ENCODE results near the gene HLA-F. TPM values are rescaled to one million over a fixed set of nuclear protein-coding genes. Genes with fewer than 3 reads are reported as not detected.

Gene HLA-F
- total RNA-seq, 1 experiment from 2014 or later, result 3.8 TPM

- H3K36me3 ChIP-seq (replicated peaks; ENCODE audit: control insufficient read depth, insufficient read depth, low read length), result no peaks in the 10 kb centered on the region
- no peak for DNase-seq
- H3K4me3 ChIP-seq (ENCODE audit: insufficient read depth, low read depth, low read length), result no peak overlapping the region
- H3K27me3 ChIP-seq (ENCODE audit: control insufficient read depth, insufficient read depth, low read length), result peaks cover 20% of the 10 kb centered on the region
These were observed 6.6 kb downstream of the HLA-F start for GRCh38 chr6:29729774-29730328.

DNA sequence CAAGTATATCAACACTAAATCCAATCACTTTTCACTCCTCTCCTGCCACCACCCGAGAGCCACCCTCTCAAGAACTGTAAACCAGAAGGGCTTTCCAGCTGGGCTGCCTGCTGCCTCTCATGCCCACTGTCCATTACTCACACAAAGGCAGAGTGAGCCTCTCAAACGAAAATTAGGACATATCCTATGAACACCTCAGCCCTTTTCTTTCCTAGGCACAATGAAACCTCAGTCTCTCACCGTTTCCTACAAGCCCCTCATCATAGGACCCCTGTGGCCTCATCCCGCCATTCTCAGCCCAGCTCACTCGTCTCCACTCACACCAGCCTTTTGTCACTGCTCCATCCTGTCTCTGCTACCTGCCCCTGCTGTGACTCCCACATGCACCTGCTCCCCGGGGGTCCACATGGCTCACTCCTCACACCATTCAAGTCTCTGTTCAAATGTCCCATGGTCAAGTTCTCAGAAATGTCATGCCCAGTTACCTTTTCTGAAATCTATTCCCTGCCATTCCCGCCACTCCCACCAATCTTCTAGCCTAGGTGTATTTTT lies 7.4 kb downstream of the HLA-F start:
- Histone ChIP-seq H3K4me3 (ENCODE audit: insufficient read depth, low read depth, low read length) (no peak overlapping the region), H3K27me3 (ENCODE audit: control insufficient read depth, insufficient read depth, low read length) (peaks cover 12% of the 10 kb centered on the region), H3K36me3 (replicated peaks; ENCODE audit: control insufficient read depth, insufficient read depth, low read length) (no peaks in the 10 kb centered on the region)
- DNase-seq, result no peak

DNA sequence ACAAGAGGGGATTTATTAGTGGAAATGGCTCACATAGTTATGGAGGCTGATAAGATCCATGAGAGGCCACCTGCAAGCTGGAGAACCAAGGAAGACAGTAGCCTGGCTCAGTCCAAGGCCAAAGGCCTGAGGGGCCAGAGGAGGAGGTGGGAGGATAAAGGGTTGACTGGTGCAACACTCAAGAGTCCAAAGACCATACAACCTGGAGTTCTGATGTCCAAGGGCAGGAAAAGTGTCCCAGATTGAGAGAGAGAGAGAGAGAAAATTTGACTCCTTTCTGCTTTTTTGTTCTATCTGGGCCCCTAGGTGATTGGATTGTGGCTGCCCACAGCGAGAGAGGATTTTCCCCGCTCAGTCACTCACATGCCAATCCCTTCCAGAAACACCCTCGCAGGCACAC lies 8.0 kb downstream of the HLA-F start:
- H3K27me3 ChIP-seq (ENCODE audit: control insufficient read depth, insufficient read depth, low read length), result peaks cover 7% of the 10 kb centered on the region; the same call in 1 of the 2 replicates
- no peaks in the 10 kb centered on the region for H3K36me3 ChIP-seq (replicated peaks; ENCODE audit: control insufficient read depth, insufficient read depth, low read length)
- no peak overlapping the region for H3K4me3 ChIP-seq (ENCODE audit: insufficient read depth, low read depth, low read length)
- DNase-seq, result no peak

DNA sequence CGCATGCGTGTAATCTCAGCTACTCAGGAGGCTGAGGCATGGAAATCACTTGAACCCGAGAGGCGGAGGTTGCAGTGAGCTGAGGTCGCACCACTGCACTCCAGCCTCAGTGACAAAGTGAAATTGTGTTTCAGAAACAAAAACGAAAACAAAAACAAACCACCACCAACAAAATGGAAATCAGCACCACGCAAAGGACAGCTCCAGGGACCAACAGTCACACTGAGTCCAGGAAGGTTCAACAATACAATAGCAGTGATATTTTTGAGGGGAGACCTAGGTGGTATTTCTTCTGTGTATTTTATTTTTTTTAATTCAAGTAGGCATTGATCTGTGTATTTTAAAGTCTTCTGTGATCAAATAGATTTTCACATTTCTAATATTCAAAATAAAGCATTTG lies 9.8 kb downstream of the HLA-F start:
- DNase-seq, result no peak
- Histone ChIP-seq H3K4me3 (ENCODE audit: insufficient read depth, low read depth, low read length) (no peak overlapping the region), H3K27me3 (ENCODE audit: control insufficient read depth, insufficient read depth, low read length) (peaks cover 1% of the 10 kb centered on the region; the same call in 1 of the 2 replicates), H3K36me3 (replicated peaks; ENCODE audit: control insufficient read depth, insufficient read depth, low read length) (no peaks in the 10 kb centered on the region)

DNA sequence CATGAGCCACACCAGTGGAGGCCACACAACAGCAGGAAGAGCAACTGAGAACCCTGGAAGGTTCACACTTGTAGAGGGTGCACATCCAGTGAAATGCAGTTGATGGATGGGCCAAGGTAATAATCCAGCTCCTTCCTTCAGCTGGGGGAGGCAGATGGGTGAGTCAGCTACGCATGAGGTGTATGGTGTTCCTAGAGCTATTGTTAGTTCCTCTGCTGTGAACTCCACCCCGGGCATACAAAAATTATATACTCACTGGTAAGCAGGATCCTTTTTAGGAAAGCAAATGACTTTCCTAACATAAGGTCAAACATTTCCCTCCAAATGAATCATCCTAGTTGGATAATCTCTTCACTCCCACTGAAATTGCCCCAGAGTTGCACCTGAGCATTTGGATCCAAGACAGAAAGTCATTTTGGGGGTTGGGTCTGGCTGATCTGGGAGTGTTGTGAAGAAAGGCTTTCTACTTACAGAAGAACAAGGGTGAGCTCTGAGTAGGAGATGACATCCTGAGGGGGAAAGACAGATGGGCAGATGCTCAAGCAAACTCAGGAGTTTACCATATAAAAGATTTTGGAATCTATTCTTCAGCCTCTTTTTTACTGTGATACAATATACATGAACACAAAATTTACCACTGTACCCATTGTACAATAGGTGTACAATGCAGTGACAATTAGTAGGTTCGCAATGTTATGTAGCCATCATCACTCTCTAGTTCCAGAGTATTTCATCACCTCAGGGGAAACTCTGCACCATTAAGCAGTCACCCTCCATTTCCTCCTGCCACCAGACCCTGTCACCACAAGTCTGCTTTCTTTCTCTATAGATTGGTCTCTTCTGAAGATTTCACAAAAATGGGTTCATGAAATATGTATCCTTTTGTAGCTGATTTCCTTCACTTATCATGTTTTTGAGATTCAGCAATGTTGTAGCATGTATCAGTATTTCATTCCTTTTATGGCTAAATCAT lies 11.1 kb downstream of the HLA-F start:
- Histone ChIP-seq H3K36me3 (replicated peaks; ENCODE audit: control insufficient read depth, insufficient read depth, low read length) (no peaks in the 10 kb centered on the region), H3K4me3 (ENCODE audit: insufficient read depth, low read depth, low read length) (no peak overlapping the region), H3K27me3 (ENCODE audit: control insufficient read depth, insufficient read depth, low read length) (peaks cover 1% of the 10 kb centered on the region; the same call in 1 of the 2 replicates)
- DNase-seq, result no peak

- Histone ChIP-seq H3K27me3 (ENCODE audit: control insufficient read depth, insufficient read depth, low read length) (peaks cover 1% of the 10 kb centered on the region; the same call in 1 of the 2 replicates), H3K4me3 (ENCODE audit: insufficient read depth, low read depth, low read length) (no peak overlapping the region), H3K36me3 (replicated peaks; ENCODE audit: control insufficient read depth, insufficient read depth, low read length) (no peaks in the 10 kb centered on the region)
- no peak for DNase-seq
These were observed 13.3 kb downstream of the HLA-F start for GRCh38 chr6:29736563-29736962.

DNA sequence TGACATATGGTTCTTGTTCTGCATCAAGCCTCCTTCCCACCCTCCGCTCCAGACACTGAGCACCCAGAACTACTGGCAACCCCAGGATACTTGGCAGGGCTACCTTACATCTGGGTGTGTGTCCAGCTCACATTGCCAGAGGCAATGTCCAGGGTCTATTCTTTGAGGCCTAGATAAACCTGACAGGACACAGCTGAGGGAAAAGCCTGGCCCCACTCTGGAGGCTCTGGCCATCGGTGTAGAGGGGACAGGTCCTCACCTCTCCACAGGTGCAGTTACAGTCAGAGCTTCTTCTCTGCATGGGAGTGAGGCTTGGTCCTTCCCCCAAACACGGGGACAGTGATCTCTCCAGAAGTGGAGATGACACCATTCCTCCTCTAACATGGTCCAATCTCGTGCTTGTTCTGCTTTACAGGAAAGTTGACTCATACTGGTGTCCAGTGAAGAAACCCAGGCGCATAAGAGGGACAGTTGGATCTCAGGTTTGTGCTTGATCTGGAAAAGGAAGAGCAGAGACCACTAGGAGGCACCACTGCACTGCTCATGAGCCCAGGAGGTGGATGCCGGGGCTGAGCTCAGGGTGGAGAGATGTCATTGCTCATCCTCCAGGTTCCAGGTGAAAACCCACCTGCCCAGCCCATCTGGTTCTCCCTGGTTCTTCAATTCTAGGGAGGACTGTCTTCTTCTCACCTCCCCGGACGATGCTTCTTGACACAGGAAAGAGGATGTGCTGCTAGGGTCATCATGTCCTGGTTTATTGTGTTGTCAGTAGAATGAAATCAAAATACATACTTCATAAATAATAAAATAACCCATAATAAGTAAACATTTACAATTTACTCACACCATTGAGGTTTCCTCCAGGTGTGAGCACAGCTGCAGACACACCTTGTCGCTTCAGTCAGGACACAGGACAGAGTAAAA lies 14.7 kb downstream of the HLA-F start:
- peaks cover 1% of the 10 kb centered on the region; the same call in 1 of the 2 replicates for H3K27me3 ChIP-seq (ENCODE audit: control insufficient read depth, insufficient read depth, low read length)
- H3K4me3 ChIP-seq (ENCODE audit: insufficient read depth, low read depth, low read length), result no peak overlapping the region
- DNase-seq, result peak; percentile 80
- no peaks in the 10 kb centered on the region for H3K36me3 ChIP-seq (replicated peaks; ENCODE audit: control insufficient read depth, insufficient read depth, low read length)

DNA sequence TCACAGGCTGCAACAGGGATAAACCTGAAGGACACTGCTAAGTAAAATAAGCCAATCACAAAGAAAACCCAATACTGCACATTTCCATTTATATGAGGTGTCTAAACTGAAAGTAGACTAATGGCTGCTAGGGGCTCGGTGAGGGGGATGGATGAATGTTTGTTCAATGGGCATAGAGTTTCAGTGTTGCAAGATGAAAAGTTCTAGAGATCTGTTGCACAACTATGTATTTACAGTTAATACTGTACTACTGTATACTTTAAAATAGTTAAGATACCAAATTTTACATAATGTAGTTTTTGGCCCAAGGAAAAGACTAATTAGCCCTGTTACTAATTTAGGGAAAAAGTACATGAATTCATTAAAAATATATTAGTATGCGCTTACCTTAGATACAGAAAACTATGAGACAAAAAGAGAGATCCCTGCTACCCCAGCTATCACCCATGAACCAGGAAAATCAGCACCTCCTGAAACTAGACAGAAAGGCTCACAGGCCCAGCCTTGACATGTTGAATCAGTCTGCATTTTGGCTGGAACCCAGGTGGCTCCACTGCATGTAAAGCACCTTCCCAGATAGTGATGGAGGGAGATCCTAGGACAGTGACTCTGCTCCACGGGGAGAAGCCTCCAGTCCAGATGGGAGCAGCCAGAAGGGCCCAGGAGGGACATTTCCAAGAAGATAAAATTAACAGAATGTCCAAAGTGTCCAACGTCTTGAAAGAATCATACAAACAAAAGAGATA lies 16.1 kb downstream of the HLA-F start:
- no peaks in the 10 kb centered on the region for H3K36me3 ChIP-seq (replicated peaks; ENCODE audit: control insufficient read depth, insufficient read depth, low read length)
- DNase-seq, result no peak
- H3K27me3 ChIP-seq (ENCODE audit: control insufficient read depth, insufficient read depth, low read length), result no peaks in the 10 kb centered on the region; the same call in none of the 2 replicates
- no peak overlapping the region for H3K4me3 ChIP-seq (ENCODE audit: insufficient read depth, low read depth, low read length)

GRCh38 chr6:29739882-29740261 lies 16.6 kb downstream of the HLA-F start:
- Histone ChIP-seq H3K27me3 (ENCODE audit: control insufficient read depth, insufficient read depth, low read length) (peaks cover 2% of the 10 kb centered on the region), H3K4me3 (ENCODE audit: insufficient read depth, low read depth, low read length) (no peak overlapping the region), H3K36me3 (replicated peaks; ENCODE audit: control insufficient read depth, insufficient read depth, low read length) (no peaks in the 10 kb centered on the region)
- DNase-seq, result no peak

GRCh38 chr6:29741592-29741991 lies 18.4 kb downstream of the HLA-F start:
- H3K27me3 ChIP-seq (ENCODE audit: control insufficient read depth, insufficient read depth, low read length), result peaks cover 5% of the 10 kb centered on the region
- no peaks in the 10 kb centered on the region for H3K36me3 ChIP-seq (replicated peaks; ENCODE audit: control insufficient read depth, insufficient read depth, low read length)
- no peak for DNase-seq

DNA sequence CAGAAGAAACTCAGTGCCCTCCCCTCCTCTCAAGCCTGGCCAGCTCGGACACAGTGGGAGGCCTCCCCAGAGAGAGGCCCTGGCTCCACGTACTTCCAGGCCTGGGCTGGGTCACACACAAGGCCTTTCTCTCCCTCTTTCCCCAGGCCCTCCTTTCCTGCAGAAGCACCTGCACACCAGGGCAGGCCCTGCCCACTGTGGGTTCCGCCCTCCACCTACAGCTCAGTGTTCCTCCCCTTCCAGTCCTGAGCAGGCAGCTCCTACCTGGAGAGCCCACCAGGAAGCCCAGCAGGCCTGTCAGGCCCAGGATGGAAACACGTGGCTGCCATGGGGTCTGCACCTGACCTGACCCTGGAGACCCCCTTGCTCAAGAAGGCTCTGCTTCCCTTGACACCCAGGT lies 18.9 kb downstream of the HLA-F start:
- no peak for DNase-seq
- Histone ChIP-seq H3K36me3 (replicated peaks; ENCODE audit: control insufficient read depth, insufficient read depth, low read length) (no peaks in the 10 kb centered on the region), H3K27me3 (ENCODE audit: control insufficient read depth, insufficient read depth, low read length) (peaks cover 5% of the 10 kb centered on the region), H3K4me3 (ENCODE audit: insufficient read depth, low read depth, low read length) (no peak overlapping the region)

More at GRCh38 chr6:29741592-29741991, 18.4 kb downstream of the HLA-F start:
- no peak overlapping the region for H3K4me3 ChIP-seq (ENCODE audit: insufficient read depth, low read depth, low read length)

GRCh38 chr6:29743025-29743424 lies 19.8 kb downstream of the HLA-F start:
- Histone ChIP-seq H3K4me3 (ENCODE audit: insufficient read depth, low read depth, low read length) (no peak overlapping the region), H3K27me3 (ENCODE audit: control insufficient read depth, insufficient read depth, low read length) (peaks cover 13% of the 10 kb centered on the region), H3K36me3 (replicated peaks; ENCODE audit: control insufficient read depth, insufficient read depth, low read length) (no peaks in the 10 kb centered on the region)
- no peak for DNase-seq

- no peak overlapping the region for H3K4me3 ChIP-seq (ENCODE audit: insufficient read depth, low read depth, low read length)
- DNase-seq, result no peak
- no peaks in the 10 kb centered on the region for H3K36me3 ChIP-seq (replicated peaks; ENCODE audit: control insufficient read depth, insufficient read depth, low read length)
- peaks cover 19% of the 10 kb centered on the region for H3K27me3 ChIP-seq (ENCODE audit: control insufficient read depth, insufficient read depth, low read length)
These were observed 20.3 kb downstream of the HLA-F start for GRCh38 chr6:29743568-29743967.
